HG02678 (cell line): ENCODE results near the gene MPRIP.

Source experiments
- ATAC-seq: cut with Tn5 transposase; IDR thresholded peaks from one replicate; pipeline ENCODE4 v1.9.1; 2021; ENCODE audit warnings: mild to moderate bottlenecking, moderate library complexity; ENCODE audit not compliant: unreplicated experiment

Gene MPRIP

GRCh38 chr17:17227608-17228520 is 185.6 kb downstream of the MPRIP start:
- ATAC-seq, result no peak

- no peak for ATAC-seq
Measured at GRCh38 chr17:17228521-17229279, 186.4 kb downstream of the MPRIP start.

- ATAC-seq, result no peak
Measured at GRCh38 chr17:17229416-17230384, 187.4 kb downstream of the MPRIP start.

DNA sequence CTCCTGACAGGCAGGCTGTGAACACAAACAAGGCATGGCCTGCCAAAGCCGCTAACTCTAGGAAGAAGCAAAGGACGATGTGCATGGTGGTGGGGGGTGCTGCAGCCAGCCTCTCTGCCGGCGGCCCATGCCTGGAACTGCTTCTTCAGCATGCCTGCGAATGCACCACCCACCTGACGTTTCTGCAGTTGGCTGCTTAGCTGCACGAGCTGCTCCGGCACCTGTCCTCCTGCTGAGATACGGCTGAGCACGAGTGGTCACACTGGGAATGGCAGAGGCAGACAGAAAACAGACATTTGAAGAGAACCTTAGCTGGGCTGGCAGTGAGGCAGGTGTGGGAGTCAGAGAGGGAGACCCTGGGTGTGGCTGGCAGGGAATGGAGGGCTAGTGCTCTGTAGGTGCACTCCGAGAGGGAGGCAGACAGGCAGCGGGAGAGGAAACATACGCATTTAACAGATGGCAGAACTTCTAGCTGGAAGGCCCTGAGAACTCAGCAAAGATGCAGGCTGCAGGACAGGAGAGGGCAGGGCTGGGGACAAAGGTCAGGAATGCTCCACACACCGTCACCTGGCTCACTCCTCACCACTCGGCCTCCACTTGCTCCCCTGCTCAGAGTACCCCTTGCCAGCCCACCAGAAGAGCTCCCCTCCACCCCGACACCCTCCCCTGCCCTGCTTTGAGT is 189.5 kb downstream of the MPRIP start:
- no peak for ATAC-seq

- ATAC-seq, result no peak
Measured at GRCh38 chr17:17232303-17232621, 190.0 kb downstream of the MPRIP start.

DNA sequence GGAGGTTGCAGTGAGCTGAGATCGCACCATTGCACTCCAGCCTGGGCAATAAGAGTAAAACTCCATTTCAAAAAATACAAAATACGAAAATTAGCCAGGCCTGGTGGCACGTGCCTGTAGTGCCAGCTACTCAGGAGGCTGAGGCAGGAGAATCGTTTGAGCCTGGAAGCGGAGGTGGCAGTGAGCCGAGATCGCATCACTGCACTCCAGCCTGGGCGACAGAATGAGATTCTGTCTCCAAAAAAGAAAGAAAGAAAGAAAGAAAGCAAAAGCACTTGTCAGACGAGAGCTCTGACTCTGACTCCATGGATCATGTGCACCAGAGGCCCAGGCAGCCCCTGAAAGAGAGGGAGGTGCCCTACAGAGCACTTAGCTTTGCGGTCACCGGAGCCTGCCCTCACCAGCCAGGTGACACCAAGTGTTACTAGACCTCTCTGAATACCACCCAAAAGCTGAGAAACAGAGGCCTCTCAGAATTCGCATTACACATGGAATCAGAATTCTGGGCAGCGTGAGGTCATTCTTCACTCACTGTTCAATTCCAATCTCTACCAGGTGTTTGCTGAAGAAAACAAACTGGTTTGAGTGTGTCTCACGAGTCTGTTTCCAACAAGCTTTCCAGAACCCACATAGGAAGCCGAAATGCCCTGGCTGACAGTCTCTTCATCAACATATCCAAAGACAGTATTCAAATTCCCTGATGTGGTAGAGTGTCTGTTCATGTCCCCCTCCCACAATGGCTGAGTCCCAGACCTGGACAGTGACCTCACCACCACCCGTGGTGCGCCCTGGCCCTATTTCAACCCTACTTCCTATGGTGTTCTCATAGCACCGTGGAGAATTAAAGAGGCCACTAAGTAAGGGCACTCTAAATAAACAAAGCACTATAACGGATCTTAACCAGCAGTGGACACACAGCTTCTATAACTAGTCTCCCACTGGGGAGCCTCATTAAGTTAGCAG is 193.2 kb downstream of the MPRIP start:
- no peak for ATAC-seq

- ATAC-seq, result no peak
Measured at GRCh38 chr17:17236295-17237025, 194.2 kb downstream of the MPRIP start.

- peak; percentile 89 for ATAC-seq
Measured at GRCh38 chr17:17237026-17237799, 195.0 kb downstream of the MPRIP start, which contains the start of gene FLCN. Gene FLCN (minus strand): TSS chr17:17237168. CDS start chr17:17228137, 9,031 bp downstream.

DNA sequence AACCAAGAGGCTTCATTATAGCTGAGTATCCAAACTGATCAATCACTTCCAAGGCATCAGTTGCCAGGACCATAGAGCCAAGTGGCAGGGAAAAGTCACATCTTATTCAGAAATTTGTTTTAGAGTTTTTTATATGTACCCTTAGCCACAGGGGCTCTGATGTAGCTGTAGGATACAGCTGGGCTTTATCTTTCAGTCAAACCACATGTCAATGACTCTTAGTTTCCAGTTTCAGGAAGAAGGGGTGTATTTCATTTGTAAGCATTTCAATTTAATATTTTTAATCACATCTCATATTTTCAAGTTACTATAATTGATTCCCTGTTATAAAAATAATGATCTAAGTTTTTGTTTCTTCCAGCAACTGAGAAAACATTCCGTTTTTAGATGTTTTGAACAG is 197.6 kb downstream of the MPRIP start:
- ATAC-seq, result no peak

GRCh38 chr17:17241656-17242055 is 199.4 kb downstream of the MPRIP start:
- no peak for ATAC-seq

GRCh38 chr17:17242246-17242645 is 200.0 kb downstream of the MPRIP start:
- no peak for ATAC-seq
